ENCODE results near the gene BIN1.

Gene BIN1

DNA sequence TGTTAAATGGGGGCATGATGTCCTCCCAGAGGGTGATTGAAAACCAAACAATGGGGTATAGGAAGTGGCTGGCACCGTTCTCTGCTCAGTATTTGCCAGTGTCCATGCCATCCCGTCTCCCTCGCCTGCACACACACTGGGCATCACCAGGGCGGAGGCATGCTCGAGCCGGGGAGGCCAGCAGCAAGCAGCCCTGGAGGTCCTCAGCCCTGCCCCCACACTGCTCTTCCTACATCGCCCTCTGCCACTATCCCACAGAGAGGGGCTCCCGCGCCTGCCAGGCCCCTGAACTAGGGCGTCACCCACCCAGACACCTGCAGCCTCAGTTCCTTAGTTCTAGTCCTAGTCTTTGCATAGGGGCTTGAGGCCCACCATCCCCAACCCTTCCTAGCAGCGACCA, 50.9 kb downstream of the BIN1 start:
- H3K4me3 Mint-ChIP-seq: no peak overlapping the region
- no peaks in the 10 kb centered on the region for H3K36me3 Mint-ChIP-seq (ENCODE audit: low read depth)
- intact Hi-C loops (cut with micrococcal nuclease): no loop called here
- no peak overlapping the region for H3K27ac Mint-ChIP-seq
- H3K4me1 Mint-ChIP-seq (ENCODE audit: low read depth): peaks cover 16% of the 10 kb centered on the region
- peaks cover 10% of the 10 kb centered on the region for H3K27me3 Mint-ChIP-seq
- H3K9me3 Mint-ChIP-seq: no peaks in the 10 kb centered on the region

DNA sequence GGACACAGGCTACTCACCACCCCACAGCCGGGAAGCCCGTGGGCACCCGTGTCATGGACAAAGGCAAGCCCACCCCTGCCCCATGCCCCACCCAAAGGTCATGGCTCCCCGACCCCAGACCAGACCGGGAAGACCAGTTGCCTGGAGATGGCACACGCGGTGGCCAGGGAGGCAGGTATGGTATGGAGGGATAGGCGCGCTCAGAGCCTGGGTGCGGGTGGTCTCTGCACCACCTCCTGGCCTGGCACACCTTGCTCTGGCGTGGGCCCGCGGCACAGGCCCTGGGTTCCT, 51.2 kb downstream of the BIN1 start:
- Mint-ChIP-seq H3K36me3 (ENCODE audit: low read depth) (no peaks in the 10 kb centered on the region), H3K9me3 (no peaks in the 10 kb centered on the region), H3K27me3 (peaks cover 12% of the 10 kb centered on the region), H3K4me3 (no peak overlapping the region), H3K27ac (no peak overlapping the region), H3K4me1 (ENCODE audit: low read depth) (peaks cover 16% of the 10 kb centered on the region)
- intact Hi-C loops (cut with micrococcal nuclease): no loop called here

DNA sequence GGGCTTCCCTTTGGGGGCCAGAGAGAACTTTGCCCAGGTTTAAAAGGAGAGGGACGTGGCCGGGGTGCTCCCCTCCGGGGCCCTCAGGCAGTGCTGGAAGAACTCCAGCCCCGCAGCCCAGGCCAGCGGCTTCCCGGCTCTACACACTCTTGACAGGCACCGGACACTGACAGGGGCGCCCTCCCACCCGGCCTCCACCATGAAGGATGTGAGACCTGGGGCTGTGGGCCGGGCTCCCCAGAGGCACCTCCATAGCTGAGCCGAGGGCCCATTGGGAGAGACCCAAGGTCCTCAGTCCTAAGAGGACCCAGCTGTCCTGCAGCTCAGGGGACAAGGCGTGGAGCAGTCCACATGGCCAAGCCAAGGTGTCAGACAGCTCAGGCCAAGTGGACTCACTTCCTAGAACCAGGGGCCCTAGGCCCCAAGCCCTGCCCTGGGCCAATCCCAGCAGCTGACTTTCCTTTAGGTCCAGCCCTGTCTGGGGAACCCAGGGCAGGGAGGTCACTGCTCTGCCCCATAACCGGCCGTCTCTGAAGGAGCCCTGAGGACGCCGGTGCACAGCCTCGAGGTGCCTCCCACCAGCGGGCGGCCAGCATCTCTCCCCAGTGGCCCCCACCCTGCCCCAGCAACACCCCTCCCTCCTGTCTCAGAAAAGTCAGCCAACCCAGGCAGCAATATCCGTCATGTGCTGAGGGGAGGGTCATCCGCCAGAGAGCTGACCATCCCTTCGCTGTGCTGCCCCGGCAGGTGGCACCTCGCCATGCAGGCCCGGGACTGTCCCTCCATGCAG, 51.8 kb downstream of the BIN1 start:
- no peaks in the 10 kb centered on the region for H3K36me3 Mint-ChIP-seq (ENCODE audit: low read depth)
- H3K9me3 Mint-ChIP-seq: no peaks in the 10 kb centered on the region
- no peak overlapping the region for H3K27ac Mint-ChIP-seq
- no peak overlapping the region for H3K4me3 Mint-ChIP-seq
- intact Hi-C loops (cut with micrococcal nuclease): no loop called here
- peaks cover 17% of the 10 kb centered on the region for H3K4me1 Mint-ChIP-seq (ENCODE audit: low read depth)
- H3K27me3 Mint-ChIP-seq: peaks cover 14% of the 10 kb centered on the region

DNA sequence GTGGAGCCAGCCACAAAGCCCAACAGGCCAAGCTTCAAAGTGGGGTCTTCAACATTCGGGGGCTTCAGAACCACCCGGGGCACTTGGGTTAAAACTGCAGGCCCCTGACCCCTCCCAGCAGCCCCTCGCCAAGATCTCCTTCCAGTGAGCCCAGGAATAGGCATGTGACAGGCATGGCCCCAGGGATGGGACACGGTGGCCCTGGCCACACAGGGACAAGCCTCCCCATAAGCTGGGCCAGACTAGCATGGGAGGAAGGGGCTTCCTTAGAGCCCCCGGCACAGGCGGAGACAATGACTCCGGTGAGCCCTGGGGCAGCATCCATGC, 52.4 kb downstream of the BIN1 start:
- Mint-ChIP-seq H3K9me3 (no peaks in the 10 kb centered on the region), H3K27ac (no peak overlapping the region), H3K36me3 (ENCODE audit: low read depth) (no peaks in the 10 kb centered on the region), H3K27me3 (peaks cover 20% of the 10 kb centered on the region), H3K4me1 (ENCODE audit: low read depth) (peaks cover 23% of the 10 kb centered on the region), H3K4me3 (no peak overlapping the region)
- intact Hi-C loops (cut with micrococcal nuclease): no loop called here

DNA sequence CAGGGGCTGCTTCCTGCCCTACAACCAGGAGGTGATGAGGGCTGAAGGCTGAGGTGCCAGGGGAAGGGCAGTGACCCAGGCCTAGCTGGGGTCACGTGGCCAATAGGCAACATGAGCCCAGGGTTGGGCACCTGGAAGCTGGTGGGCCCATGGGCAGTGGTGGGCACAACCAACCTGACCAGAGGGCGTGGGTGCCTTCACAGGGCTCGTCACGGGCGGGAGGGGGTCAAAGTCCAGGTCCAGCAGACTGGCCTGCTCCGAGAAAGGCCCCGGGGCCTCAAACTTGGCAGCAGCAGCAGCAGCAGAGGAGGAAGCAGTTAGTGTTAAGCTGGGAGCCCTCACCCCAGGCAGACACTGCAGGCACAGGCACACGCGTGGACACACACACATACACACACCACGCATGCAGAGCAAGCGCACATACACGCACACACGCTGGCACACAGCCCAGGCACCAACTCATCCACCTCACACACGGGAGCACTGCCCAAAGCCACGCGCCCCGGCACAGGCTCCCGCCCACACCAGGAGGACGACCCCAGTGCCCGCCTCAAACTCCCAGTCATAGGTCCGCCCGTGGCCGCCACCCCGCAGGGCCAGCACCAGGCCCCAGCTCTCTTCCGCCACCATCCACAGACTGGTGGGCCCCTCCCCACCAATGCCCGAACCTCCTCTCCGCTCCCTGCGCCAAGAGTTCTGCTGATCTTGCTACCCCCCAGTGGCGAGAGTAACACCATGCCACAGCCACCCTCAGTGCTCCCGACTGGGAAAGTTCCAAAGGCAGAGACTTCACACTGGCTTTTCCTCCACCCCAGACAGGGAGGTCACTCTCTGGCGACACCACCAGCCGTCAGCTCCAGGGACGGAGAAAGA, 53.0 kb downstream of the BIN1 start:
- Mint-ChIP-seq H3K4me1 (ENCODE audit: low read depth) (peaks cover 20% of the 10 kb centered on the region), H3K27ac (no peak overlapping the region), H3K9me3 (no peaks in the 10 kb centered on the region), H3K4me3 (no peak overlapping the region), H3K36me3 (ENCODE audit: low read depth) (no peaks in the 10 kb centered on the region), H3K27me3 (peaks cover 19% of the 10 kb centered on the region)
- intact Hi-C loops (cut with micrococcal nuclease): no loop called here

DNA sequence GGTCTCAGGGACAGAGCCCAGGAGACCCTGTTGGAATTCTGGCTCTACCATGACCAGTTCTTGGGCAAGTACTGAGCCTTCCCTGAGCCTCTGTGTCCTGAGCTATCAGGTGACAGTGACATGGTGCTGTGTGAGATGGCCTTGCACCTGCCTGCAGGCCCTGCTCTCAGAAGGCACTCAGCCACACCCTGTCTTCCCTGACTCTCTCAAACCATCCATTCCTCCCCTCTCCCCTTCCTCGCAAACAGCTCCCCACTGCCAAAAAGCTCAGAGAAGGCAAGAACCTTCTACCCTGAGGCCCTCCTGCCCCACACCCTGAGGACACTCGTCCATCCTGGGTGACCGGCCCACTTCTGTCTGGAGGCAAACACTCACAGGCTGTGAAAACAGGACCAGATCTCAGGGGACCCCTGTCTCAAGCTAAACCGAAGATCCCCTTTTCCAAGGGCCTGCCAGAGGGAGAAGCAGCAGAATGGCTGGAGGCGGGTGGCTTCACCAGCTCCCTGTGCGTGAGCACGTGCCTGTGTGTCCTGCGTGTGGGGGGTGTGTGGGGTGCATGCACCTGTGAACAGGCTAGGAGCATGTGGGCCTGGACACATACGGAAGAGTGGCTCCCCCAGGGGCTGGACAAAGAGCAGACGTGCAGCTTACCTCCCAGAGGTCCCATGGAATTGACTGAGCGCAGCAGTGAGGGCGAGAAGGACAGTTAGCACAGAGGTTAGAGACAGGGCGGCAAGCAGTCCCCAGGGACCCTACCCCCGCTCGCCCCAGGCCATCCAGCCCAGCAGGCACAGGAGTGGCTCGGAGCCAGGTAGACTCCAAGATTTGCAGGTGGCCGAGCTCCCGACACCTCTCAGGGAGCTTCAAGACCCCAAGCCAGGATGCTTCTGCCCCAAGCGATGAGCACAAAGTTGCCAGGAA, 53.9 kb downstream of the BIN1 start:
- intact Hi-C loops (cut with micrococcal nuclease): no loop called here
- Mint-ChIP-seq H3K4me1 (ENCODE audit: low read depth) (peaks cover 15% of the 10 kb centered on the region), H3K27ac (no peak overlapping the region), H3K4me3 (no peak overlapping the region), H3K9me3 (no peaks in the 10 kb centered on the region), H3K27me3 (peaks cover 16% of the 10 kb centered on the region), H3K36me3 (ENCODE audit: low read depth) (no peaks in the 10 kb centered on the region)

DNA sequence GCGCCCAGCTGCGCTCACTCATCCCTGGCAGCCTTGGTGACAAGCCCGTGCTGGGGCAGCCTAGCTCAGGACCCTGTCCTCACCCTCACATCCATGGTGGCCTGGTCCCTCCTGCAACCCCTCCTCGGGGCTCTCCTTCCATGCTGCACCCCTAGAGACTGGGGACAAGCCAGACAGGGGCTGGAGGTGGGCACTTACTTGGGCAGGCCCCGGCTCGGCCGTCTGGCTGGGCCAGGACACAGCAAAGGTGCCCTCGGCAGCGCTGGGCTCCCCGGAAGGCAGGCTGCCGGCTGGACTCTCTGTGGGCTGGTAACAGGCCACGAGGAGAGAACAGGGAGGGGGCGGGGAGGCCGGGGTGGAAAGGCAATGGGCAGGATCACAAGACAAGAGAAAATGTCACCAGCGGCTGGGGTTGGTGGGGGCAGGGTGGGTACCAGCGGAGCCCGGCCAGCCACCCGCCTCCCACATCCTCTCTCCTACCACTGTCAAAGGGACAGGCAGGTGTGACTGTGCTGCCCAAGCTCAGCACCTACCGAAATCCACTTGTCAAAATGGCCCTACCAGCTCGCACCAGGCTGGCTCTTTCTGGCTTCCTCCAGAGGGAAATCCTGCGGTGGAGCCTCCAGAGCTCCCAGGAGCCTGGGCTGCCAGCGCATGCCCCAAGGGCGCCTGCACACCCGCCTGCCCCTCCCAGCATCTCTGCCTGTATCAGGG, 54.7 kb downstream of the BIN1 start:
- no peak overlapping the region for H3K27ac Mint-ChIP-seq
- H3K27me3 Mint-ChIP-seq: peaks cover 16% of the 10 kb centered on the region
- H3K4me3 Mint-ChIP-seq: no peak overlapping the region
- H3K4me1 Mint-ChIP-seq (ENCODE audit: low read depth): peaks cover 15% of the 10 kb centered on the region
- H3K36me3 Mint-ChIP-seq (ENCODE audit: low read depth): no peaks in the 10 kb centered on the region
- no peaks in the 10 kb centered on the region for H3K9me3 Mint-ChIP-seq
- intact Hi-C loops (cut with micrococcal nuclease): no loop called here

DNA sequence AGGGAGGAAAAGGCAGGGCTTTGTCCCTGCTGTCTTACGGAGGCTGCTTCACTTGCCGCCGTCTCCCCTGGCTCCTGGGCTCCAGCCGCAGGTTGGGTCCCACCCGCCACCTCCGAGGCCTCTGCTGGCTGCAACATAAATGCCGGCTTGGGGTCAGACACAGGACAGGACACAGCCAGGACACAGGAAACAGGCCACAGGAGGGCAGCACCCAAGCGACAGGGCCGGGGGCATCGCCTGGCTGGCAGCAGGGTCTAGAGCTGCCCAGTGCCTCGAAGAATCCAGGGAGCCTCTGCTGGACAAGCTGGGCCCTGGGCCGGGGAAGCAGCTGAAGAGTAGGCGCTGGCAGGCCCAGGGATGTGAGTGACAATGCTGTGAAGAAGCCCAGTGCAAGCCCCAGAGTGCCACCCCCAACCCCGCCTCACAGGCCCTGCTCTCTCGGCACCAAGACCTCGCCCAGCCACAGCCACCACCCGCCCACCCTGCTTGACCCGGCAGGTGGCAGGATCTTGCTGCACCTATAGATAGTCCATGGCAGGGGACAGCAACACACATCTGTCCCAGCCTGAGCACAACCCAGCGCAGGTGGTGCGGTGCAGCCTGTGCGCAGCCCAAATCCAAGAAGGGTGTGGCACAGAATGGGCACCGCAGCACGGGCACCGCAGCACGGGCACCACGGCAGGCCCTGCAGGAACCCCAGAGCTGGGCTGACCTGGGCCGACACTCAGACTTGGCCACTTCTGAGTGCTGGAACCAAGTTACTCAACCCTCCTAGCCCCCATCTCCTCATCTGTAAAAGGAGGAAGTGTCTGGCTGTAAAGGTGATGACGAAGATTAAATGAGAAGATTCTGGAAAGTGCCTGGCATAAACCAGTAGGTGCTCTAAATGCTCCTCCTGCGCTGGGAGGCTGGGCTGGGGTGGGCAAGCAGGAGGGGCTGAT, 55.6 kb downstream of the BIN1 start:
- no peak overlapping the region for H3K4me3 Mint-ChIP-seq
- H3K27me3 Mint-ChIP-seq: peaks cover 16% of the 10 kb centered on the region
- no peaks in the 10 kb centered on the region for H3K36me3 Mint-ChIP-seq (ENCODE audit: low read depth)
- peaks cover 15% of the 10 kb centered on the region for H3K4me1 Mint-ChIP-seq (ENCODE audit: low read depth)
- intact Hi-C loops (cut with micrococcal nuclease): no loop called here
- H3K27ac Mint-ChIP-seq: no peak overlapping the region
- no peaks in the 10 kb centered on the region for H3K9me3 Mint-ChIP-seq

DNA sequence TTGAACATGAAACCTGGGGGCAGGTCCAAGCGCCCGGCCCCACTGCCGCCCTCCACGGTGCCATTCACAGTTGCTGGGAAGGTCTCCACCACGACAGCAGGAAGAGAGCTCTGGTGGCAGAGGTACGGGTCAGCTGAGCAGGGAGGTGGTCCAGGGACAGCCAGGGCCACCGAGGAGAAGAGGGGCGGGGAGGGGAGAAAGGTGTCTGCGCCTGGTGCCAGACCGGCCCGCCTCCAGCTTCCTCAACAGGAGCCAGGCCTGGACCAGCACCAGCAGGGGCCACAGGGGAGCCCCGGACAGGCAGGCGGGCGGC, 56.2 kb downstream of the BIN1 start:
- H3K4me3 Mint-ChIP-seq: no peak overlapping the region
- no peaks in the 10 kb centered on the region for H3K36me3 Mint-ChIP-seq (ENCODE audit: low read depth)
- peaks cover 15% of the 10 kb centered on the region for H3K4me1 Mint-ChIP-seq (ENCODE audit: low read depth)
- no peak overlapping the region for H3K27ac Mint-ChIP-seq
- no peaks in the 10 kb centered on the region for H3K9me3 Mint-ChIP-seq
- intact Hi-C loops (cut with micrococcal nuclease): no loop called here
- H3K27me3 Mint-ChIP-seq: peaks cover 16% of the 10 kb centered on the region

DNA sequence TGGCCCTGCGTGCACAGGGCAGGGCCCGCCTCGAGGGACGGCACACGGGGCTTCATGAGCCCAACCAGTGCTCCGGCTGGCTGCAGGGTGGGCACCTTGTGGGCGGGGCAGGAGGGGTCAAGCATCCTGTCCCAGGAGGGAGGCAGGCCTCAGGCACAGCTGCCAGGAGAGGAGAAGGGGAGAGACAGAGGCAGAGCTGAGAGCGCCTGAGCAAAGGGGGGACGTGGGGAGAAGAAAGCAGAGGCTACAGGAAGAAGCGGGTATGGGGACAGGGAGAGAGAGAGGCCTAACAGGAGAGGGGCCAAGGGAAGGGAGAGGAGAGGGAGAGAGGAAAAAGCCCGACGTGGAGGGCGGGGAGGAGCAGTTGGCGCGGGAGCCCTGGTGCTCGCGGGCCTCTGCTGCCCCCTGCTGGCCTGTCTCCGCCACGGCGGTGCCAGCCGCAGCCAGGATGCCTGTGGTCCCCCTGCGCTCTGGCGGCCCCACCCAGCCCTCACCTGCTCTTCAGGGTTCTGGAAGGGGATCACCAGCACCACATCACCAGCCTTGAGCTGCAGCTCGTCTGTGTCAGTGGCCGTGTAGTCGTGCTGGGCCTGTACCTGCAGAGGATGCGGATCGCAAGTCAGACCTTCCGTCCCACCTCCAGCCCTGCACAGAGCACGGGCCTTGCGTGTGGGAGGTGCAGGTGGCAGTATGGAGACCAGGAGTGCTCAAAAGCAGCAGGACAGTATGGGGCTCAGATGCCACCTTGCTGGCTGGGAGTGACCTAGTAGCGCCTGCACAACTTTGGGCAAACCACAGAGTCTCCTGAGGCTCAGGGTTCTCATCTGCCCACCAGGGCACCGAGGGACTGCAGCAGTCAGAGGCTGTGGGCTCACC, 56.8 kb downstream of the BIN1 start:
- no peak overlapping the region for H3K4me3 Mint-ChIP-seq
- peak overlapping the region; percentile 46 for H3K27ac Mint-ChIP-seq
- H3K36me3 Mint-ChIP-seq (ENCODE audit: low read depth): no peaks in the 10 kb centered on the region
- peaks cover 16% of the 10 kb centered on the region for H3K27me3 Mint-ChIP-seq
- intact Hi-C loops (cut with micrococcal nuclease): no loop called here
- H3K9me3 Mint-ChIP-seq: no peaks in the 10 kb centered on the region
- H3K4me1 Mint-ChIP-seq (ENCODE audit: low read depth): peaks cover 15% of the 10 kb centered on the region

DNA sequence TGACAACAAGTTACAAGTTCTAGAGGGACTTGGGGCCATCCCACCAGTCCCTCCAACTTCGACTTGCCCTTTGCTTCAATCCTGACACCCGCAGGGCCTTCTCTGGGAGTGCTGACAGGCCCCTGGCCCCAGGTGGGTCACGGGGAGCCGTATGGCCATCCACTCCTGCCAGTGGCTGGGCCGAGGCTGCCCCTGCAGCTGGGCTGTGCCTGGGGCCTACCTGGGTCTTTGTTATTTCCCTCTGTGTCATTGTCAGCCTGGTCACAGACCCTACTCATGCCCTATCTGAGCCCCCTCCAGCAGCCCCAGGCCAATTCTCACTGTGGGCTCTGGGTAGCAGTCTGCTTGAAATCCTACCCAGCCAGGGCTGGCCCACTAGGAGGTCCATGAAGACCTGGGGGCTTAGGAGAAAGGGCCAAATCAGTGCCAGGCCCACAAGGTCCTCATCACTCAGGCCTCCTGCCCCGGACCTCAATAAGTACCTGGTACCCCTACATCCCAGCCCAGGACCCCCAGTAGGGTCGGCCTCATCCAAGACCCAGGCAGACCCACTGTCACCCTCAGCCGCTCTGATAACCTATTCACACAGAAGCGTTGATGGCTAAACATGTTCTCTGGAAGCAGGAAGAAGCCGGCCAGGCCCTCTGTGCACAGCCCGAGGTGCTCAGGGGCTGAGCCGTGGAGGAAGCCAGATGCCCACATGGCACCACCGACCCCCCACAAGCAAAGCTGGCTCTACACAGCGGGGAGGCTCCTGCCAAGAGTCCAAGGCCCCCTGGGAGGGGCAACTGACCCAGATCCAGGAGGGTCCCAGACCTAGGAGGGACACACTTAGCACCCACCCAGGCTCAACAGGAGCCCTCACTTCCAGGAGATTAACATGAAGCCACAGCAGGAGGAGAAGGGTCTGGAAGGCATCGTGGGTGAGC, 57.7 kb downstream of the BIN1 start:
- Mint-ChIP-seq H3K4me3 (no peak overlapping the region), H3K4me1 (ENCODE audit: low read depth) (peaks cover 15% of the 10 kb centered on the region), H3K36me3 (ENCODE audit: low read depth) (no peaks in the 10 kb centered on the region), H3K9me3 (no peaks in the 10 kb centered on the region), H3K27me3 (peaks cover 15% of the 10 kb centered on the region), H3K27ac (no peak overlapping the region)
- intact Hi-C loops (cut with micrococcal nuclease): no loop called here

DNA sequence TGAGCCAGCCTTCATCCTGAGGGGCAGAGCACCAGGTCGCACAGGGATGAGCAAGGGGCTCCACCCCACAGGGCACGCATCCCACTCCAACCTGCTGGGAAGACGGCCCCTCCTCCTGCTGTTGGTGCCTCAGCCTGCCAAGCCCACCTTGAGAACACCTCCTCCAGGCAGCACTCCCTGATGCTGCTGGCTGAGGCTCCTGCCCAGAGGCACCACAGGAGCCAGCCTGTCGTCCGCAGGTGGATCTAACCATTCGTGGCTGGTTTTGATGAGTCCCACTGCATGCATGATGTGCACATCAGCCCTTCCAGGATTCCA, 58.4 kb downstream of the BIN1 start:
- H3K4me1 Mint-ChIP-seq (ENCODE audit: low read depth): peaks cover 15% of the 10 kb centered on the region
- H3K36me3 Mint-ChIP-seq (ENCODE audit: low read depth): no peaks in the 10 kb centered on the region
- no peaks in the 10 kb centered on the region for H3K9me3 Mint-ChIP-seq
- H3K27ac Mint-ChIP-seq: no peak overlapping the region
- H3K27me3 Mint-ChIP-seq: peaks cover 14% of the 10 kb centered on the region
- intact Hi-C loops (cut with micrococcal nuclease): no loop called here
- no peak overlapping the region for H3K4me3 Mint-ChIP-seq
